Measurements from ENCODE around the gene MAP3K9.

DNA sequence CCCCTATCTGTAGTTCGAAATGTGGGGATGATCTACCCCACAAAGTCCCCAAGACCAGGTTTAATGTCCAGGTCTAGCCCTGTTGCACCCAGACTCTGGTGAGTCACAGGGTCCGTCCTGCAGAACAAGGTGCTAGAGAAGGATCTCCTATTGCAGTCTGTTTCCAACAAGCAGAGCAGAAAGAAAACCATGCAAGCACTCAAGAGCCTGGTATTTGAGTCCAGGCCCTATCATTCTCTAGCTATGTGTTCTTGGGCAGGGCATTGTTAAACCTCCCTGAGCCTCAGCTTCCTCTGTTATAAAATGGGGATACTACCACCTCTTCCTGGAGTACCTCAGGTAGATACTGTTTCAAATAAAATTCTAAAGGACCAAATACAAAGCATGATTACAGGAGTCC lies 24.4 kb downstream of the MAP3K9 start:
- TF ChIP-seq CTCF (IDR thresholded peaks at IDR 0.05) = no peak
- no peak for TF ChIP-seq POLR2A (IDR thresholded peaks at IDR 0.05)
- TF ChIP-seq EP300 (IDR thresholded peaks at IDR 0.05) = no peak
